HFFc6 (cell line): ENCODE data around the gene PINLYP. TPM values are rescaled to one million over a fixed set of nuclear protein-coding genes. Genes with fewer than 3 reads are reported as not detected.
"Not testable (repeated sequence)": the region's sequence is repeated elsewhere in the genome, so short reads cannot be mapped to it uniquely, and the experiment has no call there.

Source experiments
- DNase-seq: peaks from one replicate; pipeline ENCODE4 v3.0.0-alpha.2; 2018
- H3K27ac Mint-ChIP-seq: 2 replicates; pipeline ENCODE4 v1.8.0; 2020; ENCODE audit warnings: mild to moderate bottlenecking, mixed read lengths
- H3K27me3 Mint-ChIP-seq: 2 replicates; pipeline ENCODE4 v1.8.0; 2021; ENCODE audit warnings: mild to moderate bottlenecking, moderate library complexity, mixed read lengths; ENCODE audit not compliant: insufficient read depth
- H3K36me3 Mint-ChIP-seq: 2 replicates; pipeline ENCODE4 v1.8.0; 2021; ENCODE audit warnings: low read depth, mixed read lengths
- H3K4me1 Mint-ChIP-seq: 2 replicates; pipeline ENCODE4 v1.8.0; 2020; ENCODE audit warnings: low read depth, mixed read lengths
- H3K4me3 Mint-ChIP-seq: 2 replicates; pipeline ENCODE4 v1.8.0; 2020; ENCODE audit warnings: mild to moderate bottlenecking, moderate library complexity, mixed read lengths
- H3K9me3 Mint-ChIP-seq: 2 replicates; pipeline ENCODE4 v1.8.0; 2020; ENCODE audit warnings: mild to moderate bottlenecking, mixed read lengths
- total RNA-seq, 6 experiments: library from RNA; stranded (reverse); fragmentation: NEBNext Ultra II Directional; extraction: Animal tissue kit (Norgen Biotek cat#: 25700); gene quantifications; 2 replicates in 1 of 6; 3 replicates in 5 of 6; pipeline ENCODE4 v1.2.3, GENCODE V29; 2021
- TF ChIP-seq, protein P1 (sequence below): fragments of 200-600 bp; sonication (generic); IDR thresholded peaks from 2 replicates; pipeline ENCODE4 v1.5.0; 2021; ENCODE audit warnings: antibody characterized with exemption, mild to moderate bottlenecking

Gene PINLYP
- total RNA-seq, 6 experiments from 2014 or later, result 0.23 to 0.61 TPM; not detected in 4

GRCh38 chr19:43545981-43546380 is 29.6 kb upstream of the PINLYP start:
- Mint-ChIP-seq H3K4me1 (no peaks in the 10 kb centered on the region), H3K4me3 (no peak overlapping the region), H3K27ac (no peak overlapping the region), H3K9me3 (no peaks in the 10 kb centered on the region), H3K36me3 (peaks cover 27% of the 10 kb centered on the region), H3K27me3 (peaks cover 4% of the 10 kb centered on the region; the same call in 1 of the 2 replicates)
- DNase-seq, result no peak
- TF ChIP-seq, protein P1, sequence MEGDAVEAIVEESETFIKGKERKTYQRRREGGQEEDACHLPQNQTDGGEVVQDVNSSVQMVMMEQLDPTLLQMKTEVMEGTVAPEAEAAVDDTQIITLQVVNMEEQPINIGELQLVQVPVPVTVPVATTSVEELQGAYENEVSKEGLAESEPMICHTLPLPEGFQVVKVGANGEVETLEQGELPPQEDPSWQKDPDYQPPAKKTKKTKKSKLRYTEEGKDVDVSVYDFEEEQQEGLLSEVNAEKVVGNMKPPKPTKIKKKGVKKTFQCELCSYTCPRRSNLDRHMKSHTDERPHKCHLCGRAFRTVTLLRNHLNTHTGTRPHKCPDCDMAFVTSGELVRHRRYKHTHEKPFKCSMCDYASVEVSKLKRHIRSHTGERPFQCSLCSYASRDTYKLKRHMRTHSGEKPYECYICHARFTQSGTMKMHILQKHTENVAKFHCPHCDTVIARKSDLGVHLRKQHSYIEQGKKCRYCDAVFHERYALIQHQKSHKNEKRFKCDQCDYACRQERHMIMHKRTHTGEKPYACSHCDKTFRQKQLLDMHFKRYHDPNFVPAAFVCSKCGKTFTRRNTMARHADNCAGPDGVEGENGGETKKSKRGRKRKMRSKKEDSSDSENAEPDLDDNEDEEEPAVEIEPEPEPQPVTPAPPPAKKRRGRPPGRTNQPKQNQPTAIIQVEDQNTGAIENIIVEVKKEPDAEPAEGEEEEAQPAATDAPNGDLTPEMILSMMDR, result no peak

- TF ChIP-seq, protein P1, result no peak
- DNase-seq, result no peak
- Mint-ChIP-seq H3K27ac (no peak overlapping the region), H3K9me3 (no peaks in the 10 kb centered on the region), H3K27me3 (peaks cover 4% of the 10 kb centered on the region; the same call in 1 of the 2 replicates), H3K4me1 (no peaks in the 10 kb centered on the region), H3K36me3 (peaks cover 24% of the 10 kb centered on the region), H3K4me3 (no peak overlapping the region)
Observed at GRCh38 chr19:43546581-43546980, 29.0 kb upstream of the PINLYP start.

DNA sequence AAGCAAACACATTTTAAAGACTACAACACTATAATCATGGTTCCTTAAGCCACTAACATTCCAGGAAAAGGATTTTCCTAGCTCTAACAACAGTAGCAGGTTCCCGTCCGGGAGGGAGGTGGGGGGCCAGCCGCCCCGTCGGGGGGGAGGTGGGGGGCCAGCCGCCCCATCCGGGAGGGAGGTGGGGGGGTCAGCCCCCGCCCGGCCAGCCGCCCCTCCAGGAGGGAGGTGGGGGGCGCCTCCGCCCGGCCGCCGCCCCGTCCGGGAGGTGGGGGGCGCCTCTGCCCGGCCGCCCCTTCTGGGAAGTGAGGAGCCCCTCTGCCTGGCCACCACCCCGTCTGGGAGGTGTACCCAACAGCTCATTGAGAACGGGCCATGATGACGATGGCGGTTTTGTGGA is 27.7 kb upstream of the PINLYP start:
- not testable (repeated sequence) for H3K9me3 Mint-ChIP-seq, H3K4me1 Mint-ChIP-seq, H3K27me3 Mint-ChIP-seq, DNase-seq, H3K27ac Mint-ChIP-seq, H3K4me3 Mint-ChIP-seq
- 0 out of 2 replicates have a peak, but pooled peaks cover 22% of the 10 kb centered on the region for H3K36me3 Mint-ChIP-seq

GRCh38 chr19:43548706-43549105 is 26.9 kb upstream of the PINLYP start:
- H3K9me3 Mint-ChIP-seq, result no peaks in the 10 kb centered on the region
- no peak for DNase-seq
- H3K4me1 Mint-ChIP-seq, result no peaks in the 10 kb centered on the region
- H3K27ac Mint-ChIP-seq, result no peak overlapping the region
- H3K4me3 Mint-ChIP-seq, result no peak overlapping the region
- H3K27me3 Mint-ChIP-seq, result peaks cover 3% of the 10 kb centered on the region; the same call in 1 of the 2 replicates
- 0 out of 2 replicates have a peak, but pooled peaks cover 22% of the 10 kb centered on the region for H3K36me3 Mint-ChIP-seq
- TF ChIP-seq, protein P1, result no peak

DNA sequence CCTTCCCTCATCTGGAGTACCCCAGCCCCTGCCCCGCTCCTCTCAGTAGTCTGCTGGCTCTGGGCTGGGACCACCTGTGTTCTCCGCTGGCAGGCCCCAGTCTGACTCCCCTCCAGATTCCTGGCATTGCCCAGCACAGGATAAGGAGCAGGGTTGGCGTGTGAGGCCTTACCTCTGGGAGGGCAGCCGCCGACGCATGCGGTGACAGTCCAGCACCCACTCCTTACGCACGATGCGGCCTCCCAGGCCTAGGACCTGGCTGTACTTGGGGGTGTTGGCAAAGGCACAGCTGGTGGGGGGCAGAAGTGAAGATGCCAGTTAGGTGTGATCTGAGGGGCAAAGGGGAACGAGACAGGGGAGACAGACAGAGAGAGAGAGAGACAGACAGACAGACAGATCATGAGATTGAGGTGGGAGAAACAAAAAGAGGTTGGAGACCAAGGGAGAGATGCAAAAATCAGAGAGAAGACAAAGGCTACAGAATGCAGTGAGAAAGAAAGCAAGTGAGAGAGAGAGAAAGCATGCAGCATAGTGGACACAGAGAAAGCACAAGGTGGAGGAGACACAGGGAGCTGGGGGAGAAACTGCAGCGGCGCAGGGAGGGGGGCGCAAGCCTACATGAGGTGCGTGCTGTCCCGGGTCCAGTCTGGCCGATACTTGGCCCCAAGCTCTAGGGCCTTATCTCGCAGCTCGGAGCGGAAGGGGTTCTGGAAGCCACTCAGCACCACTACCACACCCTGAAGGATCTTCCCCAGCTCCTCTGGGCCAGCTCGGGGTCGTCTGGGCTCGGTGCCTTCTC is 24.0 kb upstream of the PINLYP start:
- H3K27me3 Mint-ChIP-seq, result peaks cover 3% of the 10 kb centered on the region; the same call in 1 of the 2 replicates
- no peak overlapping the region for H3K4me3 Mint-ChIP-seq
- 0 out of 2 replicates have a peak, but pooled peaks cover 20% of the 10 kb centered on the region for H3K36me3 Mint-ChIP-seq
- peaks cover 5% of the 10 kb centered on the region; the same call in 1 of the 2 replicates for H3K4me1 Mint-ChIP-seq
- H3K27ac Mint-ChIP-seq, result no peak overlapping the region; the same call in 1 of the 2 replicates
- H3K9me3 Mint-ChIP-seq, result no peaks in the 10 kb centered on the region
- no peak for DNase-seq
- TF ChIP-seq, protein P1, result no peak

DNA sequence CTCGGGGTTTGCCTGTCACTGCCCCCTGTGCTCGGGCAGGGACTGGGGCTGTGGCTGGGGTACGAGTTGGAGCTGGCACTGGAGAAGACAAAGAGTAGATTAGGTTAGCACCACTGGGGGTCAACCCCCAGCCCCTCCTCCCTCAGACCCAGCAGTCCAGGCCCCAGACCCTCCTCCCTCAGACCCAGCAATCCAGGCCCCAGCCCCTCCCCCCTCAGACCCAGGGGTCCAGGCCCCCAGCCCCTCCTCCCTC is 23.5 kb upstream of the PINLYP start:
- Mint-ChIP-seq H3K9me3 (no peaks in the 10 kb centered on the region), H3K27me3 (peaks cover 3% of the 10 kb centered on the region; the same call in 1 of the 2 replicates), H3K27ac (no peak overlapping the region), H3K4me3 (no peak overlapping the region), H3K4me1 (peaks cover 7% of the 10 kb centered on the region), H3K36me3 (0 out of 2 replicates have a peak, but pooled peaks cover 20% of the 10 kb centered on the region)
- TF ChIP-seq, protein P1, result no peak
- DNase-seq, result no peak
